Stimulated activated naive CD8-positive, alpha-beta T cell treated with anti-CD3 and anti-CD28 coated beads, Interleukin-15, Interleukin-2, amounts not matched to agents 100 ng/mL and 50 ng/mL, for 24 hours (primary cell): Measurements from ENCODE around the gene ZNF626.

Source experiments
- H3K27ac Mint-ChIP-seq: one replicate; pipeline ENCODE4 v1.8.0; 2021; ENCODE audit warnings: mild to moderate bottlenecking, mixed read lengths
- H3K27me3 Mint-ChIP-seq: one replicate; pipeline ENCODE4 v1.8.0; 2021; ENCODE audit warnings: mixed read lengths
- H3K36me3 Mint-ChIP-seq: one replicate; pipeline ENCODE4 v1.8.0; 2021; ENCODE audit warnings: low read depth, mixed read lengths
- H3K4me1 Mint-ChIP-seq: one replicate; pipeline ENCODE4 v1.8.0; 2021; ENCODE audit warnings: low read depth, mixed read lengths
- H3K4me3 Mint-ChIP-seq: one replicate; pipeline ENCODE4 v1.8.0; 2021; ENCODE audit warnings: mild to moderate bottlenecking, mixed read lengths
- H3K9me3 Mint-ChIP-seq: one replicate; pipeline ENCODE4 v1.8.0; 2021; ENCODE audit warnings: mixed read lengths

ZNF626 gene

DNA sequence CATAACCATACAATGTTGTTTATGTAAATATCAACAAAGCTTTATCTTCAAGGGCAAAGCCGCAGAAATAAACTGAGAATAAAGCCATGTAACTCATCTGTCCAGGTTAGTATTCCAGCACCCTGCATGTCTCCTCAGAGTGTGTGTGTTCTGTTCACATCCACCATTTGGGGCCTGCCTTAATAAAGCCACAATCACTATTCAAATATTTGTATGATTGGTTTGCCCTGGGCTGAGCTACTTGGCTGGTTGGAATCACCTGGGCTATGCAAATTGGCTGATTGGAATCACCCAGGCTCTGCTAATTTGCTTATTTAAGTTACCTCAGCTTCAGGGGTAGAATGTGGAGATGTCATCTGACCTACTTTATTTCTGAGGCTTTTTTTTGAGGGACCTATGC lies 53.4 kb downstream of the ZNF626 start:
- Mint-ChIP-seq H3K27ac (no peak overlapping the region), H3K27me3 (no peaks in the 10 kb centered on the region), H3K36me3 (peaks cover 7% of the 10 kb centered on the region), H3K4me3 (no peak overlapping the region), H3K4me1 (no peaks in the 10 kb centered on the region), H3K9me3 (peaks cover 45% of the 10 kb centered on the region)
